Fibroblast of lung (primary cell): ENCODE data around the gene SERPINB11. TPM values are rescaled to one million over a fixed set of nuclear protein-coding genes. Genes with fewer than 3 reads are reported as not detected.
"Not testable (repeated sequence)": the region's sequence is repeated elsewhere in the genome, so short reads cannot be mapped to it uniquely, and the experiment has no call there.

Experiments used
- DNase-seq, 2 donors: peaks; one replicate each; pipeline versions ENCODE4 v3.0.0 to v3.0.0-alpha.2; 2010; ENCODE audit warnings: low read depth in 2 of 2
- H2AFZ ChIP-seq: 2 replicates; pipeline ENCODE4 v1.5.1; 2012; ENCODE audit warnings: low read length, control low read depth, inconsistent platforms
- H3K27ac ChIP-seq: 2 replicates; pipeline ENCODE4 v1.5.1; 2011; ENCODE audit warnings: low read length, control low read depth; ENCODE audit not compliant: insufficient read depth
- H3K27me3 ChIP-seq: 2 replicates; pipeline ENCODE4 v1.5.1; 2011; ENCODE audit warnings: mild to moderate bottlenecking, low read length; ENCODE audit not compliant: control insufficient read depth, insufficient read depth
- H3K36me3 ChIP-seq: 2 replicates; pipeline ENCODE4 v1.5.1; 2011; ENCODE audit warnings: low read length; ENCODE audit not compliant: control insufficient read depth, insufficient read depth
- H3K4me1 ChIP-seq: 2 replicates; pipeline ENCODE4 v1.5.1; 2011; ENCODE audit warnings: low read length; ENCODE audit not compliant: control insufficient read depth, insufficient read depth; ENCODE audit errors: extremely low read depth
- H3K4me2 ChIP-seq: 2 replicates; pipeline ENCODE4 v1.5.1; 2011; ENCODE audit warnings: low read length, control low read depth; ENCODE audit not compliant: insufficient read depth; ENCODE audit errors: extremely low read depth
- H3K4me3 ChIP-seq, 4 experiments: fragments of 200-600 bp in 1 of 4; sonication (generic) in 1 of 4; replicated peaks in 1 of 4; 2 replicates each; pipeline ENCODE4 v1.5.1; 2011 to 2016; ENCODE audit warnings: low read length in 4 of 4, low read depth in 3 of 4, mild to moderate bottlenecking in 3 of 4, control low read depth in 2 of 4, inconsistent platforms in 1 of 4, mixed read lengths in 1 of 4; ENCODE audit not compliant: insufficient read depth in 1 of 4; ENCODE audit errors: control extremely low read depth in 1 of 4
- H3K79me2 ChIP-seq: 2 replicates; pipeline ENCODE4 v1.5.1; 2012; ENCODE audit warnings: mild to moderate bottlenecking, low read length, inconsistent platforms; ENCODE audit not compliant: control insufficient read depth, insufficient read depth
- H3K9ac ChIP-seq: 2 replicates; pipeline ENCODE4 v1.5.1; 2011; ENCODE audit warnings: mild to moderate bottlenecking, low read length, control low read depth; ENCODE audit not compliant: insufficient read depth
- H3K9me3 ChIP-seq: 2 replicates; pipeline ENCODE4 v1.5.1; 2012; ENCODE audit warnings: low read depth, low read length; ENCODE audit not compliant: control insufficient read depth, insufficient read depth
- H4K20me1 ChIP-seq: 2 replicates; pipeline ENCODE4 v1.5.1; 2011; ENCODE audit warnings: low read length; ENCODE audit not compliant: control insufficient read depth, insufficient read depth; ENCODE audit errors: extremely low read depth
- CTCF ChIP-seq, 2 donors: IDR thresholded peaks in 1 of 2; conservative IDR thresholded peaks in 1 of 2; 1 replicate in 1 of 2; 2 replicates in 1 of 2; pipeline ENCODE4 v1.5.1; 2011 to 2012; ENCODE audit warnings: low read length in 2 of 2, control low read depth in 1 of 2, inconsistent platforms in 1 of 2, low read depth in 1 of 2, mild to moderate bottlenecking in 1 of 2
- EZH2 ChIP-seq: IDR thresholded peaks from 2 replicates; pipeline ENCODE4 v1.5.1; 2012; ENCODE audit warnings: low read length, control low read depth, mild to moderate bottlenecking; ENCODE audit errors: missing control alignments
- polyA minus RNA-seq: library from RNA; depleted of rRNA, polyadenylated mRNA; stranded (reverse); fragments of >200 nt; gene quantifications from 2 replicates; pipeline ENCODE4 v1.2.3, GENCODE V29; 2011; ENCODE audit warnings: low replicate concordance
- polyA plus RNA-seq, 2 donors: library from polyadenylated mRNA; depleted of rRNA in 1 of 2; stranded (reverse) in 1 of 2; unstranded in 1 of 2; fragments of >200 nt; gene quantifications; 2 replicates each; pipeline ENCODE4 v1.2.1, GENCODE V29; 2011 to 2012; ENCODE audit warnings: missing spikeins in 1 of 2
- total RNA-seq: library from RNA; depleted of rRNA; stranded (reverse); fragments of >200 nt; gene quantifications from 2 replicates; pipeline ENCODE4 v1.2.1, GENCODE V29; 2014

Gene SERPINB11
- total RNA-seq (not detected in 2 replicates), polyA plus RNA-seq (not detected in 2 replicates), polyA minus RNA-seq (not detected in 2 replicates)
- polyA plus RNA-seq (2012) = not detected in 2 replicates

GRCh38 chr18:63702660-63703059 lies at the start of gene SERPINB11:
Gene SERPINB11 (plus strand): TSS chr18:63702960. CDS start chr18:63710194, 7,234 bp downstream.
- H3K79me2 ChIP-seq = no peaks in the 10 kb centered on the region
- H3K4me1 ChIP-seq = no peaks in the 10 kb centered on the region
- TF ChIP-seq EZH2 = no peak
- no peak for TF ChIP-seq CTCF (conservative IDR thresholded peaks at IDR 0.05 in 1 of 2, IDR thresholded peaks at IDR 0.05 in 1 of 2; ENCODE audit: low read depth in 1 of 2, low read length in 2 of 2)
- H3K27ac ChIP-seq = no peak within 1 kb of the TSS
- no peaks in the 10 kb centered on the region for H3K9me3 ChIP-seq
- H2AFZ ChIP-seq = no peak within 1 kb of the TSS
- H4K20me1 ChIP-seq = no peaks in the 10 kb centered on the region
- H3K9ac ChIP-seq = no peak within 1 kb of the TSS
- H3K4me2 ChIP-seq = no peak within 1 kb of the TSS
- DNase-seq = no peak
- no peak within 1 kb of the TSS for H3K4me3 ChIP-seq
- no peaks in the 10 kb centered on the region for H3K36me3 ChIP-seq
- H3K27me3 ChIP-seq = no peaks in the 10 kb centered on the region

- H3K79me2 ChIP-seq, H3K4me2 ChIP-seq, H3K4me1 ChIP-seq, H3K27me3 ChIP-seq, H3K36me3 ChIP-seq, H3K27ac ChIP-seq, H4K20me1 ChIP-seq, H3K9ac ChIP-seq, H2AFZ ChIP-seq, DNase-seq, H3K4me3 ChIP-seq, H3K9me3 ChIP-seq: not testable (repeated sequence)
Observed at GRCh38 chr18:63658920-63659319, 43.8 kb upstream of the SERPINB11 start.

GRCh38 chr18:63661750-63662149 lies 41.0 kb upstream of the SERPINB11 start, which contains the start of gene SERPINB3:
Gene SERPINB3 (minus strand): TSS chr18:63661893. CDS start chr18:63661216, 677 bp downstream.
- H3K4me2 ChIP-seq, H3K79me2 ChIP-seq, H3K27me3 ChIP-seq, DNase-seq, H3K4me1 ChIP-seq, H3K4me3 ChIP-seq, H3K27ac ChIP-seq, H3K9me3 ChIP-seq, H2AFZ ChIP-seq, H4K20me1 ChIP-seq, H3K36me3 ChIP-seq, H3K9ac ChIP-seq: not testable (repeated sequence)

- no peaks in the 10 kb centered on the region for H3K4me1 ChIP-seq
- H3K27me3 ChIP-seq = no peaks in the 10 kb centered on the region
- H3K27ac ChIP-seq = no peak overlapping the region
- H4K20me1 ChIP-seq = no peaks in the 10 kb centered on the region
- H3K4me3 ChIP-seq = no peak overlapping the region
- no peak overlapping the region for H3K9ac ChIP-seq
- DNase-seq = no peak
- no peak overlapping the region for H2AFZ ChIP-seq
- no peak for TF ChIP-seq CTCF (conservative IDR thresholded peaks at IDR 0.05 in 1 of 2, IDR thresholded peaks at IDR 0.05 in 1 of 2; ENCODE audit: low read depth in 1 of 2, low read length in 2 of 2)
- no peak for TF ChIP-seq EZH2
- no peaks in the 10 kb centered on the region for H3K79me2 ChIP-seq
- no peaks in the 10 kb centered on the region for H3K9me3 ChIP-seq
- H3K36me3 ChIP-seq = no peaks in the 10 kb centered on the region
- no peak overlapping the region for H3K4me2 ChIP-seq
Observed at GRCh38 chr18:63664571-63664970, 38.2 kb upstream of the SERPINB11 start.
